Endometrium (tissue), 2 donors: Measurements from ENCODE around the gene KCNQ2.
"Not testable (repeated sequence)": the region's sequence is repeated elsewhere in the genome, so short reads cannot be mapped to it uniquely, and the experiment has no call there.

Source experiments
- FAIRE-seq: peaks from 2 replicates; lab custom pipeline; 2012; peaks lifted over from hg19 to GRCh38; lab: Jason Lieb, UNC
- donor health status: control.
- donor health status: control.

Gene KCNQ2

GRCh38 chr20:63490416-63490815, 18.0 kb upstream of the KCNQ2 start:
- FAIRE-seq, result no peak

GRCh38 chr20:63488315-63489251, 16.1 kb upstream of the KCNQ2 start:
- FAIRE-seq, result no peak

GRCh38 chr20:63487781-63488241, 15.4 kb upstream of the KCNQ2 start:
- FAIRE-seq, result no peak

- no peak for FAIRE-seq
These were observed 14.8 kb upstream of the KCNQ2 start for GRCh38 chr20:63487116-63487764.

GRCh38 chr20:63486300-63486855, 13.9 kb upstream of the KCNQ2 start:
- FAIRE-seq, result no peak

- FAIRE-seq, result no peak
These were observed 12.4 kb upstream of the KCNQ2 start for GRCh38 chr20:63484651-63485403.

GRCh38 chr20:63484236-63484635, 11.8 kb upstream of the KCNQ2 start:
- no peak for FAIRE-seq

- no peak for FAIRE-seq
These were observed 11.4 kb upstream of the KCNQ2 start for GRCh38 chr20:63483834-63484233.

GRCh38 chr20:63482021-63482587, 9.6 kb upstream of the KCNQ2 start:
- FAIRE-seq, result no peak

GRCh38 chr20:63481503-63481902, 9.0 kb upstream of the KCNQ2 start:
- FAIRE-seq, result no peak

- not testable (repeated sequence) for FAIRE-seq
These were observed 7.4 kb upstream of the KCNQ2 start for GRCh38 chr20:63479695-63480419.

- FAIRE-seq, result no peak
These were observed 6.2 kb upstream of the KCNQ2 start for GRCh38 chr20:63478346-63479302.

GRCh38 chr20:63477944-63478343, 5.5 kb upstream of the KCNQ2 start:
- FAIRE-seq, result no peak

- FAIRE-seq, result no peak
These were observed 4.7 kb upstream of the KCNQ2 start for GRCh38 chr20:63477061-63477616.

GRCh38 chr20:63475209-63475608, 2.8 kb upstream of the KCNQ2 start:
- no peak for FAIRE-seq

GRCh38 chr20:63473555-63474449, 1.3 kb upstream of the KCNQ2 start:
- FAIRE-seq, result no peak

GRCh38 chr20:63472862-63473390, 471 bp upstream of the KCNQ2 start:
- FAIRE-seq, result no peak

GRCh38 chr20:63471717-63471980, 806 bp downstream of the KCNQ2 start:
- FAIRE-seq, result no peak
